ENCODE data around the gene NRCAM.

GRCh38 chr7:108311446-108312168, 144.6 kb downstream of the NRCAM start:
- TF ChIP-seq CTCF (IDR thresholded peaks at IDR 0.05; ENCODE audit: low read depth, low read length) (no peak), EZH2phosphoT487 (IDR thresholded peaks at IDR 0.05; ENCODE audit: low read depth) (no peak)

Measured in OCI-LY3 (cell line).